PC-3 (cell line): ENCODE measurements around the gene TRIM24.
"Not testable (repeated sequence)": the region's sequence is repeated elsewhere in the genome, so short reads cannot be mapped to it uniquely, and the experiment has no call there.

Experiments
- CTCF ChIP-seq: fragments of 300-600 bp; sonication (generic); conservative IDR thresholded peaks from 2 replicates; pipeline ENCODE4 v1.5.1; 2017; ENCODE audit warnings: antibody characterized with exemption, low read depth, mild to moderate bottlenecking, low read length
- EZH2phosphoT487 ChIP-seq: fragments of 300-600 bp; sonication (generic); IDR thresholded peaks from 2 replicates; pipeline ENCODE4 v1.6.1; 2018; ENCODE audit warnings: mild to moderate bottlenecking, antibody characterized with exemption, low read length, borderline replicate concordance

GRCh38 chr7:138412077-138412476, 48.0 kb upstream of the TRIM24 start:
- not testable (repeated sequence) for TF ChIP-seq CTCF, EZH2phosphoT487
